Left ventricle myocardium superior (tissue), 1 donor: ENCODE measurements around the gene TMEM198. TPM values are rescaled to one million over a fixed set of nuclear protein-coding genes. Genes with fewer than 3 reads are reported as not detected.

Experiments used
- ATAC-seq: fragments of 200-7000 bp; cut with Tn5 transposase; one replicate; pipeline ENCODE4 v1.9.1; 2020; ENCODE audit warnings: mild to moderate bottlenecking, moderate library complexity
- DNase-seq: peaks from one replicate; pipeline ENCODE4 v3.0.0-alpha.2; 2020
- intact Hi-C: fragments of 100-400 bp; cut with micrococcal nuclease; formaldehyde crosslinking; loops from one replicate; pipeline ENCODE4 v1.11.0; 2022
- total RNA-seq: library from RNA; stranded (reverse); fragmentation: NEBNext Ultra II Directional; extraction: Animal tissue kit (Norgen Biotek cat#: 25700); gene quantifications from one replicate; pipeline ENCODE4 v1.2.1, GENCODE V29; 2021
- donor health status: DM: no; HTN: yes; CAD: no; lungs with severe emphysema.

Gene TMEM198
- total RNA-seq, 1 donor from 2014 or later: 1.7 TPM

GRCh38 chr2:219522111-219523030, 21.5 kb upstream of the TMEM198 start:
- ATAC-seq (peak; percentile 13), DNase-seq (peak; percentile 42)
- intact Hi-C loops: loop anchor here (10.0 kb wide), 1 partner anchor 118 kb away; no protein-coding TSS in a partner anchor

DNA sequence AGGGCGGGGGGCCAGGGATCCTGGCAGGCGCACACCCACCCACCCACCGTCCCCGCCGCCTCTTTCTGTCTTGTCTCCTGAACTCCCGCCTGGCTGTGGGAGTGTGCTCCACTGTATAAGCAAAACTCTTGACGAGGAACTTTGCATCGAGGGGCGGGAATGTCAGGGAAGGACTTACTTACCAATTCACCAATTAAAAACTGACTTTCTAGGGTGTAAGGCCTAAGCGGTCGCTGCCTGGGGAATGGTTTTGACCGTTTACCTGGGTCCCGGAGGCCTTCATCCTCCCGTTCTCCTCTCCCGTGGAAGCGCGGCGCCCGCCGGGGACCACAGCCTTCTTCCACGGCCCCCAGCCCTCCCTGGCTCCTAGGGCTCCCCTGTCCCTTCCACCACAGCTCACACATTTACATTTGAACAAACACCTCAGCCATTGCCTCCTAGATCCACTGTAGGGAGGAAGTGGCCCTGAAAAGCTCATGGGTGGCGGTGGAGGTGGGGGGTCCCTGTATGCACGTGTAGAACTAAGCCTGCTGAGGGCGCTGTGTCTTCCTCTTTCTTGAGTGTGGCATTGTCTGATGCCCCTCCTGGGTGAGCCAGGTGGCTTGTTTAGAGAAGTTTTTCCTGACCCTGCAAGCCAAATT, 20.7 kb upstream of the TMEM198 start:
- DNase-seq (no peak), ATAC-seq (no peak)
- intact Hi-C loops: loop anchor here (10.0 kb wide), 1 partner anchor 118 kb away; no protein-coding TSS in a partner anchor

GRCh38 chr2:219524817-219525216, 19.0 kb upstream of the TMEM198 start:
- no peak for DNase-seq
- ATAC-seq: no peak
- intact Hi-C loops: loop anchor here (10.0 kb wide), 1 partner anchor 120 kb away; no protein-coding TSS in a partner anchor

DNA sequence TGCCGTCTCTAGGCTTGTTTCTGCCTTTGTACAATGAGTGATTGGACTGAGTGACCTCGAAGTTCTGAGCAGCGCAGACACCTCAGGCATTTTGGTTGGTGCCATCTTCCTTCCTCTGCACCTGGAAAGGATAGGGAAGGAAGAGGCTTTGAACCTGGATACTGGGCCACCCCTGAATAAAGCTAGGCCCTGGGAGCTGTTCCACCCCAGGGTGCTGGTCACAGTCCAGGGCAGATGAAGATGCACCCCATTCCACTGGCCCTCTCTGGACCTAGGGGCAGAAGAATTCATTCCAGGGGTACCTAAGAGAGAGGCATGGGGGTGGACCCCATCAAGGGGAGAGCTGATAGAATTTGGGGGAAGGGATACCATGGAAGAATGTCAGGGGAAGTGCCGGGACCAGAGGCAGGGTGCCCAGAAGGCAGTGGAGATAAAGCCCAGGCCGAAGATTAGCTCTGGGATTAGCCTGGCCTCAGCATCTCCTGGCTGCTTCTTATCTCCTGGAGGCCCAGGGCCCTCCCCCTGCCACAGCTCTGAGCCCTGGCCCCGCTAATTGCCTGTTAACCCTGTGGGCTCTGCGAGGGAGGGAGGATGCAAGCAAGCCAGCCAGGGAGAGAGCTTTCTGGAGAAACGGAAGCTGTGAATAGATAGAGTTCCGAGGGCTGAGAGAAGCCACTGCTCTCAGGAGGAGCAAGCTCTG, 18.1 kb upstream of the TMEM198 start:
- no peak for DNase-seq
- intact Hi-C loops: loop anchor here (10.0 kb wide), 1 partner anchor 121 kb away; no protein-coding TSS in a partner anchor
- no peak for ATAC-seq

GRCh38 chr2:219526320-219527075, 17.3 kb upstream of the TMEM198 start:
- ATAC-seq (peak; percentile 2), DNase-seq (no peak)
- intact Hi-C loops: loop anchor here (10.0 kb wide), 1 partner anchor 122 kb away; no protein-coding TSS in a partner anchor

GRCh38 chr2:219527076-219527394, 16.8 kb upstream of the TMEM198 start:
- intact Hi-C loops: loop anchor here (10.0 kb wide), 1 partner anchor 122 kb away; no protein-coding TSS in a partner anchor
- peak; percentile 70 for DNase-seq
- peak; percentile 69 for ATAC-seq

DNA sequence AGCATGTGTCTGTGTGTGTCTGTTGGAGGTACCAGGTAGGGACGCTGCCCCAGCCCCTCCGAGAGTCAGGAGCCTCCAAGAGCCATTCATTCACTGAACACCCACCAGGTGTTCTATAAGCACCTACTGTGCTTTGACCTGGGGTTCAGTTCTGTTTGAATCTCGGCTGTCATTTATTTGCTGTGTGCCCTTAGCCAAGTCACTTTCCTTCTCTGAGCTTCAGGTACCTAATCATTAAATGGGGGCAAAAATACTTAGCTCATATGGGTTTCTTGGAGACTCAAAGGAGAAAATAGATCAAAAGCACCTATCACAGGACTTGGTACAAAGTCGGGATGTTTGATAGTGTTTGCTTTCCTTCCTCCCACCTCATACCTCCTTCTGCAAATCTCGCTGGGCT, 16.4 kb upstream of the TMEM198 start:
- no peak for DNase-seq
- intact Hi-C loops: loop anchor here (10.0 kb wide), 1 partner anchor 123 kb away; no protein-coding TSS in a partner anchor
- no peak for ATAC-seq

GRCh38 chr2:219530048-219530963, 13.5 kb upstream of the TMEM198 start:
- ATAC-seq (peak; percentile 84), DNase-seq (peak; percentile 86)
- intact Hi-C loops: loop anchor here (10.0 kb wide), 1 partner anchor 66 kb away; no protein-coding TSS in a partner anchor

DNA sequence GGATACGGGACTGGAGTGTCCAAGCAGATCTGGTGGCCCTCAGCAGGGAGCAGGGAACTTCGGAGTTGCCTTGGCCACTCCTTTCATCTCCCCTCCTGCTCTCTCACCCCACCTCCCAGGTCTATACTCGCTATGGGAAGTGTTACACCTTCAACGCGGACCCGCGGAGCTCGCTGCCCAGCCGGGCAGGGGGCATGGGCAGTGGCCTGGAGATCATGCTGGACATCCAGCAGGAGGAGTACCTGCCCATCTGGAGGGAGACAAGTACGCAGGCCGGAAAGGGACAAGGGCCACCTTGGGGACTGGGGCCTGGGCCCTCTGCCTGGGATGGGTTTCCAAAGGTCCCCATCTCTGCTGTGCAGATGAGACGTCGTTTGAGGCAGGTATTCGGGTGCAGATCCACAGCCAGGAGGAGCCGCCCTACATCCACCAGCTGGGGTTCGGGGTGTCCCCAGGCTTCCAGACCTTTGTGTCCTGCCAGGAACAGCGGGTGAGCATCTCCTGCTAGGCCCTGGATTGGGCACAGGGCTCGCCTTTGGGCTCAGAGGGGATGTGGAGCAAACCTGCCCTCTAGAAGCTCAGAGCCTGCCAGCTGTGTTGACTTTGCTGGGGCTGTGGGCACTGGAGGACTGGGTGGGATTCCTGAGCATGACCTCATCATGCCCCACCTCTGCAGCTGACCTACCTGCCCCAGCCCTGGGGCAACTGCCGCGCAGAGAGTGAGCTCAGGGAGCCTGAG, 12.0 kb upstream of the TMEM198 start:
- ATAC-seq (no peak), DNase-seq (no peak)
- intact Hi-C loops: loop anchor here (10.0 kb wide), 1 partner anchor 67 kb away; no protein-coding TSS in a partner anchor

DNA sequence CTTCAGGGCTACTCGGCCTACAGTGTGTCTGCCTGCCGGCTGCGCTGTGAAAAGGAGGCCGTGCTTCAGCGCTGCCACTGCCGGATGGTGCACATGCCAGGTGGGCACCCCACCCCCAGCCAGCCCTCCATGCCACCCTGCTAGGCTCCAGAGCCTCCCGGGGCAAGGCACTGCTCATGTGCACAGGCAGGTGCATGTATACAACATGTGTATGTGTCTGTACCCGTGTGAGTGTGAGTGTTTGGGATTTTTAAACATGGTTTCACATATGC, 11.5 kb upstream of the TMEM198 start:
- intact Hi-C loops: loop anchor here (10.0 kb wide), 1 partner anchor 68 kb away; no protein-coding TSS in a partner anchor
- ATAC-seq: no peak
- DNase-seq: no peak

DNA sequence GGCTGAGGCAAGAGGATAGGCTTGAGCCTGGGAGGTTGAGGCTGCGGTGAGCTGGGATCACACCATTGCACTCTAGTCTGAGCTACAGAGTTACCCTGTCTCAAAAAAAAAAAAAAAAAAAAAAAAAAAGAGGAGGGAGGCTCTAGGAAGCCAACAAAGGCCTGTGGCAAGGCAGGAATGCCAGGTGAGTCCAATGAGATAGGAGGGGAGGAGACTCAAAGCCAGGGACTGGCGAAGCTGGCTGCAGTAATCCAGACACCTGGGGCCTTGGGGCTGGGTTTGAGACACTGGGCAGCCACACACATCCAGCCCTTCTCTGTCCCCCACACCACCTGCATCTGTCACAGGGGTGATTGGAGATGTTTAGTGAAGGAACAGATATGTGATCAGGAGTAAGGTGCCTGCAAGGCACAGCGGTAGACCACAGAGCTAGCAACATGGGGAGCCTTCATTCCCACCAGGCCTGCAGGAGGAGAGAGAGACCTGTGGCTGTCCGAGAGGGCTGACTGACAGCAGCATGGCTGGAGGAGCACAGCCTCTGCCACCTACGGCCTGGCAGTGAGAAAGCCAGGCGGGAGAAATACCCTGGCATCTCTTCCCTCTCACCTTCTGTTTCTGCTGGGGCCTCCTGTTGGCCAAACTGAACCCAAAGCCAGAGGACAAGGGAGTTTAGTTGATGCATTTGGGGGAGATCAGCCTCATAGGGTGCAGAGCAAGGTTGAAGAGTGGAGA, 9.7 kb upstream of the TMEM198 start:
- intact Hi-C loops: loop anchor here (10.0 kb wide), 1 partner anchor 69 kb away; no protein-coding TSS in a partner anchor
- no peak for ATAC-seq

DNA sequence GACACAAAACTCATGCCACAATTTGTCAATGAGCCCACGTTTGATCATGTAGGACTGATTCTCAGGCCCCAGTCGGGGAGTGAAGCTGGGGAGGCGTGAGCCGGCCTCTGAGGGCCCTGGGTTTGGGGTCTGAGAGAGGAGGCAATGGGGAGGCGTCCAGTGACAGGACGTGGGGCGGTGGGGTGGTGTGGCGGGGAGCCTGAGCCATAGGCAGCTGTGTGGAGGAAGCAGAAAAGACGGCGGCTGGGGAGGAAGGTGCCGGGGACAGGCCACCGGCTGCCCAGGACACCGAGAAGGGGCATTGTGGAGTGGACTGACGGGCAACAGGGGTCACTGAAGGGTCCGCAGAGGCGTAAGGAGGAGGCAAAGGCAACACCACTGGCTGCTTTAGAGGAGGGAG, 7.4 kb upstream of the TMEM198 start:
- DNase-seq (no peak), ATAC-seq (no peak)
- intact Hi-C loops: loop anchor here (10.0 kb wide), 1 partner anchor 72 kb away; no protein-coding TSS in a partner anchor

More for the DNA sequence above, 9.7 kb upstream of the TMEM198 start:
- DNase-seq: no peak

DNA sequence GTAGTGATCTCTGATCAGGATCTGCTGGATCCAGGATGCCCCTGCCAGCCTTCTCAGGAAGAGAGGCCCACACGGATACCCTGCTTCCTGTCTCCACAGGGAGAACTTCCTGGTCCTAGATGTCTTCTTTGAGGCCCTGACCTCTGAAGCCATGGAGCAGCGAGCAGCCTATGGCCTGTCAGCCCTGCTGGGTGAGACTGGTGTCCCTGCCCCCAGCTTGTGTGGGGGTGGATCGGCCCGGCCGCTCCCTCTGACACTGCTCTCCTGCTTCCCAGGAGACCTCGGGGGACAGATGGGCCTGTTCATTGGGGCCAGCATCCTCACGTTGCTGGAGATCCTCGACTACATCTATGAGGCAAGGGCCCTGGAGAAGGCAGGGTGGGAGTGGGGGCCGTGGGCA, 6.9 kb upstream of the TMEM198 start:
- intact Hi-C loops: loop anchor here (10.0 kb wide), 1 partner anchor 72 kb away; no protein-coding TSS in a partner anchor
- ATAC-seq (no peak), DNase-seq (no peak)

DNA sequence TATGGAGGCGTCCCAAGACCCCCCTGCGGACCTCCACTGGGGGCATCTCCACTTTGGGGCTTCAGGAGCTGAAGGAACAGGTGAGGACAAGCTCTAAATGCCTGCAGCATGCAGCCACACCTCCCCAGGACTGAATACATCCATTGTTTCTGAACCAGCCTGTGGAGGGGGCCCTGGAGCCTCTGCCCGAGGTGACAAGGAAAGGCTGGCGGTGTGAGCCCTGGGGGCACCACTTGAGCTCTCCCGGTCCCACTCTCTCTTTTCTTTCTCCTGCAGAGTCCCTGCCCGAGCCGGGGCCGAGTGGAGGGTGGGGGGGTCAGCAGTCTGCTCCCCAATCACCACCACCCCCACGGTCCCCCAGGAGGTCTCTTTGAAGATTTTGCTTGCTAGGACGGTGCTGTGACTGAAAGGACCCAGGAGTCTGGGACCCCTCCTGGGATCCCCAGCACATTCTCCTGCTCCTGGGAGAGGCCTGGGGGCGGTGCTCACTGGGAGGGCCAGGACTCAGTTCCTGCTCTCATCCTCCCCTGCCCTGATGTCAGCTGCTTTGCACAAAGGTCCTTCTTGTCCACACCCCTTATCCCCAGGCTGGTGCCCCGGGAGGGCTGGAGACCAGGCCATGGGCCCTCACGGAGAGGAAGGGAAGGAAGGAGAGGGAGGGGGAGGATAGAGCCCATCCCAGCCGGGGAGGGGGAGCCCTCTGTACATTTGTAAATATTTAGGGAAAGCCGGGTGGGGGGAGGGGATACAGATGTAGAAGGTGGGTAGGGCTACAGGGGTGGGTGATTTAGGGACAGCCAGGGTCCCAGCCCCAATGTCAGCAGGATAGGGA, 6.0 kb upstream of the TMEM198 start:
- DNase-seq (no peak), ATAC-seq (no peak)
- intact Hi-C loops: loop anchor here (10.0 kb wide), 1 partner anchor 73 kb away; no protein-coding TSS in a partner anchor

DNA sequence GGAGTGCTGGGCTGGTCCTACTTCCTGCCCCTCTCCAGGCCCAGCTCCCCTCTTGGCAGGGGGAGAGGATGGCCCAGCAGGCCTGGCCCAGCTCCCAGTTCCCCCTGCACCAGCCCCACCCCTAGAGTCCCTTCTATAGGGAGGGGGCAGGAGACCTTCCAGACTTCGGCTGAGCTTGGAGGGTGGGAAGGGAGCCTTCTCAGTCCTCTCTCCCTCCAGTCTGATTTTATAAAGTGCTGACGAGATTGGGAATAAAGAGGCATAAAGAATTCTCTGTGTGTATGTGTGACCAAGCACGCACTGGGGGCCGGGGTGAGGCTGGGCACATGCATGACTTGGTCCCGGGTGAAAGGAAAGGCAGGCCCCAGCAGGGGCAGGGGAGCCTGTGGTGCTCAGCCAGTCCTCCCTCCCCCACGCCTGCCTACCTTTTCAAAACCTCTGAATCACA, 5.3 kb upstream of the TMEM198 start:
- intact Hi-C loops: loop anchor here (10.0 kb wide), 1 partner anchor 74 kb away; no protein-coding TSS in a partner anchor
- ATAC-seq: no peak
- DNase-seq: no peak
